HuH-7 (cell line): Measurements from ENCODE around the gene C10orf105.

Experiments
- DNase-seq: peaks from one replicate; pipeline ENCODE4 v3.0.0; 2011; ENCODE audit warnings: low spot score

The C10orf105 gene

GRCh38 chr10:71719464-71720201 is at the start of gene C10orf105:
C10orf105 (minus strand) TSS chr10:71719778; CDS start chr10:71716337, 3,441 bp downstream.
- no peak for DNase-seq

DNA sequence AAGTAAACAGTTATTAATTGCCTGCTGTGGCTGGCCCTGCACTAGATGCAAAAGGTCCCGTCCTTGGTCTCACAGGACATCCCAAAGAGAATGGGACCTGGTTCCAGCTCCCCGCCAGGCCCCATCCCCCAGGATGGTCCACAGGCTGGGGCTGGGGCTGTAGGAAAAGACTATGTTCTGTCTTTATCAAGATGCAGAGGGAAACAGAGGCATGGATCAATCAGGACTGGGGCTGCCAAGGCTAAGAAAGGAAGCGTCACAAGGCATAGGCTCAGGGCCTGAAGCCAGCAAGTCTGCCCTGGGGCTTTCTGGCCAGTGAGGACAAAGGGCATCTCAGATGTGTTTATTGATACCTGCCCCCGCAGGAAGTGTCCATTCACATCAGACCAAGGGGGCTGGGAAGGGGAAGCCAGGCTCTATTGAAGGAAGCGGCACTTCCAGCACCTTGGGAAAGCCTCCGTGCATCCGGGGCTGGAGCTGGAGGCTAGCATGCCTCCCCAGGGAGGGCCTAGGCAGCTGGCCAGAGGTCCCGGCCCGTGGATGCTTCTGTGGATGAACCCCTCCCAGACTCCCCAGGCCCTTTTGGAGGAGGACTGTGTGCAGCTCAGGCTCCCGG is 48.0 kb upstream of the C10orf105 start:
- DNase-seq, result peak; percentile 43

- peak; percentile 73 for DNase-seq
Measured at GRCh38 chr10:71766717-71767419, 47.3 kb upstream of the C10orf105 start.

DNA sequence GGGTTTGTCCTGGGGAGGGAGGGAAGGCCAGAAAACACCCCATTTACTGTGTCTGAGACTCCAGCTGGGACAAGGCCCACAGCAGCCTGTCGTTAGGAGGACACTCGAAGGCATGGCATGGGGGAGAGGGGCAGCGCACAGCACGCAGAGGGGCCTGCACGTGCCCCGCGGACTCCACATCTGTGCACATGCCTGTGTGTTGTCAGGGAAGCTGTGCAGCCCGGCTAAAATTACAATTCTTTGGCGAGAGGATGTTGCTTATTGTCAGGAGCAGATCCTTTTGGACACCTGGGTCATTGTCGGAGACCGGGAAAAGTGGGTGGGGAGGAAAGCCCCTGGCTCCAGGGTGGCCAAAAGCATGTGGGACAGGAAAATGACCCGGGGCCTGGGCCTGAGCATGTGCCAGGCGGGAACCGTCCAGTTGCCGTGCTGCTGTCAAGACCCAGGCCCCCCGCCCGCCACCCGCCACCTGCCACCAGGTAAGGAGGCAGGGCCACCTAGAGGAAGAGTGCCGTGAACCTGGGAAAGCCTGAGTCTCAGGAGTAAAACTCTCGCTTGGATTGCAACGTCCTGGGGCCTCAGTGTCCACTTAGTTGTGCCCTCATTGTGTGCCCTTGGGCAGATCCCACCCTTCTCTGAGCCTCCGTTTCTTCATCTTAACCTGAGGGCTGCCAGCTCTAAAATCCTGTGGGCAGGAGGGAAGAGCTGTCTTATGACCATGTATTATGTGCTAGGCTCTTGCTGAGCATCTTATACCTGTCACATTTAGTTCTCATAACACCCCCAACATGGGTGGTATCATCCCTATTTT is 46.5 kb upstream of the C10orf105 start:
- DNase-seq, result no peak

GRCh38 chr10:71765176-71765904 is 45.8 kb upstream of the C10orf105 start:
- DNase-seq, result no peak

DNA sequence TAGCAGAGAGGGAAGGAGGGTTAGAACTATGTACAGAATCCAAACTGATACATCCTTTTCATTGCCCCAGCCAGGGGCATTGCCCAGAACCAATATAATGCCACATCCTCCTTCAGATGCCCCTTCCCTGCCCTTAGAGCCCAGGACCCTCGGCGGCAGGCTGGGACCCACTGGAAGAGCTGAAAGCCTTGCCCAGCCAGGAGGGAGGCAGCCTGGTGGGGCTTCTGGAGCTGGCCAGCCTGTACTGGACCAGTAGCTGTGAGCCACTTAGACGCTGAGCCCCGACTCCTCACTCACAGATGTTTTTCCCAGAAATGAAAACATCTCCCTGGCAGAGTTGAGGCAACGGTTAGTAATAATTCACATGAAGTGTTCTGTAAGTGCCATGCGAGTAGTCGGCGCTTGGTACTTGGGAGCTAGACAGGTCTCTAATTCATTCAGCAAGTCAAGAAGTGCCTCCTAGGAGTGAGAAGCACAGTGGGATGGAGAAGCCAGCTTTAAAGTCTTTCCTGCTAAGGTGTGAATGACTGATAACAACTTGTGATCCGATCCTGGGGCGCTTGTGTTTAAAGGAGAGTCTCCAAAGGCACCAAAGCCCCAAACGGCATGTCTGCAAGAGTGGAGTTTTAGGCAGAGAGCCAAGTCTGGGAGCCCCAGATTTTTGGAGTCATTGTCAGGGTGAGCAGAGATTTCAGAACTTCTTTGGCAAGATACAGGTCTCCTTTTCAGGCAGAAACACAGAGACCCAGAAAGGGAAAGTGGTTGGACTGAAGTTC is 44.0 kb upstream of the C10orf105 start:
- no peak for DNase-seq

DNA sequence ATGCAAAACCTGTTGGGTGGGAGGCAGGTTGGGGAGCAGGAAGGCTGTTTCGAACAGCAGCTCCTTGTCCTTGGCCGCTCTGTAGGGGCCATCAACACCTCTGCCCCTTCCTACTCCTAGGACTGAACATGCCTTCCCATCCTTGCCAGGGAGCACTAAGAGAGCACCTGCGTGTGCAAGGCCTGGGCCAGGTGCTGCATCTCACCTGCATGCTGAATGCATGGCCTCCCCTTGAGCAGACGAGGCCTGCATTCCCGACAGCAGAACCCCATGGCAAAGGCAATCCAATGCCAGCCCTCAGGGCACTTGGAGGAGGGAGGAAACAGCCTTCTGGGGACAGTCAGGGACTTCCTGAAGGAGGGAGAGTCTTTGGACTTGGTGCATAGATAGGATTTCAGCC is 42.7 kb upstream of the C10orf105 start:
- no peak for DNase-seq

DNA sequence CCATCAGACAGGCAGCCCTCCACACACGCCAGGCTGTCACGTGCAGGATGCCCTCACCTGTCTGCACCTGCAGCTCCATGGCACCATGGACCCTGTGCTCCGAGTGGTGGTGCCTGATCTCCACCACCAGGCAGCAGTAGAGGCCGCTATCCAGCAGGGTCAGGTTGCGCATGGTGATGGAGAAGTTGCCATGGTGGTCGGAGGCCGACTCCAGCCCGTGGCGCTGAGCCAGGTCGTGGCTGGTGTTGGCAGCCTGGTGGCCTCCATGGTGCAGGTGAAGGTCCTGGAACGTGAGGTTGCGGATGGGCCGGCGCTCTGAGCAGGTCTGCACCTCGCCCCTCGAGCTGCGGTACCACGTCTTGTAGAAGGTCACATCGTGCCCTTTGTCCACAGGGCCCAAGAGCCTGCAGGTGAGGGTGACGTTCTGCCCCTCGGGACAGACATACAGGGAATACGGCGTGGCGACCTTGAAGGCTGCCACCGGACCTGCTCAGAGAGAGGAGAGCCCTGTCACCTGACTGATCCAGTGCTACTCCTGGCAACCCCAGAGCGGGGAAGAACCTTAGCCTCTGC is 42.0 kb upstream of the C10orf105 start:
- no peak for DNase-seq

GRCh38 chr10:71761105-71761511 is 41.5 kb upstream of the C10orf105 start:
- DNase-seq, result no peak

DNA sequence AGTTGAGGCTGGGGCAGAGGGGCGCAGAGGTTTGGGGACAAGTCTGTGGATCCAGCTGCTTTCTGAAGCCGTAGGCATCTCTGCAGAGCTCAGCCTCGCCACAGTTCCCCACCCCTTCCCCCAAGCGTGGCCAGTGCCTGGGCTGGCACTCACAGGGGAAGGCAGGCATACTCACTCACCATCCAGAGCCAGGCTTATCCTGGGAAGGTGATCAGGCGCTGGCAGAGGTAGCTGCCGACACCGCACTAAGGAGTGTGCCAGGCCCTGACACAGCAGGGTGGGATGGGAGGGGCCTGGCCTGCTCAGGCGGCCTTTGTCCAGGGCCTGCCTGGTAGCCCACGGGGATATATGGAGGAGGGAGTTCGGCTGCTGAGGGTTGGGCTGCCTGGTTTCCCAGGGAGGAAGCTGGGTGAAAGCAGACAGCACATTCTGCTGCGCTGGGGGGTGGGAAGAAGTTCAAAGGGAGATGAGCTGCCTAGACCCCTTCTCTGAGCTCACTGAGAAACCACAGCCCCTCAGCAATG is 37.9 kb upstream of the C10orf105 start:
- no peak for DNase-seq

GRCh38 chr10:71756311-71757191 is 37.0 kb upstream of the C10orf105 start:
- no peak for DNase-seq

DNA sequence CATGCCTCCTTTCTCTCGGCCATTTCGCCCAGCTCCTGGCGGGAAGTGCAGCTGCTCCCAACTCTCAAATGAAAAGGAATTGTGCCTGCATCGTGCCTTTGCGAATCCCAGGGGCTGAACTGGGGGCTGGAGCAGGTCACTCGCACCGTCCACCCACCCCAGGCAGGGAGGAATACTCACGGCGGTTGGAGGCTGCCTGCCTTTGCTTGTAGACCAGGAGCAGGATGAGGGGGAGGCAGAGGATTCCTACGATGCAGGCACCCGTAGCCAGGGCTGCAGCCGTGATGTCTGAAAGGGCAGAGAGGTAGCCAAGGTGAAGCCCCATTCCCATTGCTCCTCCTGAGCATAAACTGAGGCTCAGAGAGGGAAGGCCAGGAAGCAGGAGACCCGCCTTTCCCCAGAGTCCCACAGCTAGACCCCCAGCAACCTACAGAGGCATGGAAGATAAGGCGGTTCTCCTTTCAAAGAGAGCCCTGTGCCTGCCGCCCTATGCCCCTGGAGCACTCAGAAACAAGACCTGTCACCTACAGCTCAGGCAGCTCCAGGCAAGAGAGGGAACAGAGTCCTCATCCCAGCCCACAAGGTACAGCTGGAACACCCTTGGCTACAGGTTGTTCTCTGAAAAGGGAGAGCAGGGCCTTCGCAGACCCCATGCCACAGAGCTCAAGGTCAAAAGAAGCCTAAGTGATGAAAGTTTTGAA is 35.8 kb upstream of the C10orf105 start:
- no peak for DNase-seq

DNA sequence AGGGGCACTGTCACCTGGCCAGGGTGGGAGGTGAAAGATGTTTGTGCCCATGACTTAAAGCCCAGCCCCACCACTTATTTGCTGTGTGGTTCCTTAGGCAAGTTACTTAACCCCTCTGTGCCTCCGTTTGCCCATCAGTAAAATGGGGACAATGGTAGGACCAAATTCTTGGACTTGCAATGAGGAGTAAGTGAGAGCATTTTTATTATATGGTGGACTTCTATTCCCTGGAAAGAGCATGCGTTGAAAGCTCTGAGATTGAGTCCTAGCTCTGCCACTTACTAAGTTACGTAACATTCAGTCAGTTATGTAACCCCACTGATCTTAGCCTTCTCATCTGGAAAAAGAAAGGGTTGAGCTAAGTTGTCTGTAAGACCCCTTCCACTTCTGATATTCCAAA is 35.0 kb upstream of the C10orf105 start:
- DNase-seq, result peak; percentile 28

DNA sequence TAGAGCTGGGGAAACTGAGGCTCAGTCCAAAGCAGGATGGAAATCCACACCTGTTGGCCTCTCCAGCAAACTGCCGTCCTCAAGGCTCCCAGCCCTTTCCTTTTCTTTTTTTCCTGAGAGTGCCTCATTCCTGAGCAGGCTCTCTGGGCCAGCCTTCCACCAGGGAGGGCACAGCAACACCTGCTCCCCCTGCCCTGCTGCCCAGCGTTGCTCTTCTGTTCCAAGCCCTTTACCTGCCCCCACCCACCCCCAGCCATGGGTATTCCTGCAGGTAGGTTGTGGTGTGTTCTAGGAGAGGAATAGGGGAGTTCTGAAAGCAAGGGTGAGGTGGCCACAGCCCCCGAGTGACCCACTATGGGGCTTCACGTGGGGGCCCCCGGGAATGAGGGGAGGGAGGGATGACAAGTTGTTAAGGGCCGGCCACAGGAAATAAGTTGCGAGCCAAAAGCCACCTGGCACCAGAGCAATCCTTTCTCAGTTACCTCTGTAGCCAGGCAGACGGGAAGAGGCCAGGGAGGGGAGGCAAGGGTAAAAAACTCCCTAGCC is 34.5 kb upstream of the C10orf105 start:
- no peak for DNase-seq

DNA sequence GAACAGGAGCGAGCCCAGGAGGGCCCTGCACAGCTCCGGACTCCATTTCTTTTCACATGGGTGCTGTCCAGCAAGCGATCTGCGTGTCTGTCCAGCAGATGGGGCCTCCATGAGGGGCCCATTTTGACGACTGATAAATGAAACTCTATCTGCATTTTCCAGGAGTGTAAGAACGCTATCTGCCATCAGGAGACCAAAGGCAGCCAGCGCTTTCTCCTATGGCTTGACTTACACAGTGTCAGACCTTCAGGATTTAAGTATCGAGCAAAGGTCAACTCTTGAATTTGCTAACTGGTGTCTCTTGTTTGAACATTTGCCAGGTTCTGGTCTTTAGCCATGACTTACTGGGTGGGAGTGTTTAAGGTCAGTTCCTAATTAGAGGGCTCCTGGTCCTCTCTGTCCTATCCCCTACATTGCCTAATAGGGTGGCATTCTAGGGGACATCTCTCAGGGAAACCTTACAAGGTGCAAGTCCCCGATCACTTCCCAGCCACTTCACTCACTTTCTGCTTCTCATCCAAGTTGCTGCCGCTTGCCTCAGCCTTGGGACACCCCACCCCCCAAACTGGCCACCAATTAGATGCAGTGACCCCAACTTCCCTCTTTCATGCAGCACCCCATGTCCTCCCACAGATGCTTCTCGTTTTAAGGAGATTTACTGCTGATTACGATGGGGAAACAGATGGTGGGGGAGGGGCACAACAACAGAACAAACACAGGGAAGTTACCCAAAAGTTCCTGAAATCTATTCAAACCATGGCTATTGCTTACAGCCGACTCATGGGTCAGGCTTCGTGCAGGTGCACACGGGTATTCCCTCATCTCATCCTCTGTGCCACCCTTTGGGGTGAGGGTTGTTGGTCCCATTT is 33.7 kb upstream of the C10orf105 start:
- DNase-seq, result peak; percentile 60

DNA sequence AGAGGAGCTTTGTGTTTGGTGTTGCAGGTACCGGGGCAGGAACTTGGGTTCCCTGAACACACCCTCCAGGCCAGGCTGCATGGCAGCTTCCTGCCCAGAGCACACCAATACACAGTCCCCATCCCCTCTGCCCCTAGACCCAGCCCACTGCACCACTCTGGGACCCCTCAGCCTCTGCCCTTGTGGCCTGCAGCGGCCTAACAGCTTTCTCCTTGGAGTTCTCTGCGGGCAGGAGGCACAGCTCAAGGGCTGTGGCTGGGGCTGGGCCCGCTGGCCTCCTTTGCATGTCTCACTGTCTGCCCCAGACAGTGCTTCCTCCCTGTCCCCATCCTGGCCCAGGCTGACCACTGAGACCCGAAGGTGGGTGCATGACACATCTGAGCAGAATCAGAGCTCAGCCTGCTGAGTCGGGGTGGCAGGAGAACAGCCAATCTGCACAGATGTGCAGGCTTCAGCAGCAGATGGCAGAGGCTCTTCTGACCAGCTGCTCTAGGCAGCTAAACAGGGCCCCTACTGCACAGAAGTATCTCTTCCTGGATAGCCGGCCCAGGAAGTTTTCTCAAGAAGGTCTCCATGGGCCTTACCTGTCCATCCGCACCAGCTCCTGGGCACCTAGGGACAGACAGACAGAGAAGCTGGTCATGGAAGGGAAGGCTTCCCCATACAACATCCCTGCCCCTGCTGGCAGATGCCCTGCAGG is 33.0 kb upstream of the C10orf105 start:
- DNase-seq, result no peak
